Measurements from ENCODE around the gene LRRC25. TPM values are rescaled to one million over a fixed set of nuclear protein-coding genes. Genes with fewer than 3 reads are reported as not detected.
A peak's percentile ranks its signal among the peaks of the same experiment; 100 is the strongest.
"Not testable (repeated sequence)": the region's sequence is repeated elsewhere in the genome, so short reads cannot be mapped to it uniquely, and the experiment has no call there.

Gene LRRC25
- total RNA-seq, 2 donors from 2014 or later = not detected

GRCh38 chr19:18350490-18350889, 46.9 kb downstream of the LRRC25 start:
- H3K9me3 Mint-ChIP-seq = no peaks in the 10 kb centered on the region
- ATAC-seq (no peak), DNase-seq (ENCODE audit: low spot score in 2 of 2) (no peak)
- no peak overlapping the region for H3K27ac Mint-ChIP-seq
- H3K36me3 Mint-ChIP-seq = peaks cover 0 to 3% of the 10 kb centered on the region in 2 donors

GRCh38 chr19:18349524-18350128, 47.8 kb downstream of the LRRC25 start:
- Mint-ChIP-seq H3K9me3 (no peaks in the 10 kb centered on the region), H3K36me3 (no peaks in the 10 kb centered on the region), H3K27ac (no peak overlapping the region)
- ATAC-seq (peak in 1 of 2 donors; percentile 50), DNase-seq (ENCODE audit: low spot score in 2 of 2) (peak in 1 of 2 donors; percentile 34)

- H3K36me3 Mint-ChIP-seq; H3K9me3 Mint-ChIP-seq; H3K27ac Mint-ChIP-seq; DNase-seq (ENCODE audit: low spot score in 2 of 2); ATAC-seq: not testable (repeated sequence)
Measured at GRCh38 chr19:18348818-18349339, 48.5 kb downstream of the LRRC25 start.

- Mint-ChIP-seq H3K27ac (peak overlapping the region in 1 of 2 donors; percentile 75), H3K9me3 (no peaks in the 10 kb centered on the region), H3K36me3 (no peaks in the 10 kb centered on the region)
- DNase-seq (ENCODE audit: low spot score in 2 of 2) = no peak
- no peak for ATAC-seq
Measured at GRCh38 chr19:18348171-18348570, 49.3 kb downstream of the LRRC25 start.

- DNase-seq (ENCODE audit: low spot score in 2 of 2) (no peak), ATAC-seq (no peak)
- no peaks in the 10 kb centered on the region for H3K9me3 Mint-ChIP-seq
- H3K27ac Mint-ChIP-seq = no peak overlapping the region
- H3K36me3 Mint-ChIP-seq = peaks cover 0 to 5% of the 10 kb centered on the region in 2 donors
Measured at GRCh38 chr19:18346091-18346490, 51.3 kb downstream of the LRRC25 start.

GRCh38 chr19:18345296-18345695, 52.1 kb downstream of the LRRC25 start:
- ATAC-seq (no peak), DNase-seq (ENCODE audit: low spot score in 2 of 2) (no peak)
- H3K9me3 Mint-ChIP-seq = no peaks in the 10 kb centered on the region
- H3K36me3 Mint-ChIP-seq = peaks cover 0 to 5% of the 10 kb centered on the region in 2 donors
- H3K27ac Mint-ChIP-seq = peak overlapping the region in 1 of 2 donors; percentile 57

- Mint-ChIP-seq H3K36me3 (peaks cover 0 to 5% of the 10 kb centered on the region in 2 donors), H3K27ac (no peak overlapping the region), H3K9me3 (no peaks in the 10 kb centered on the region)
- DNase-seq (ENCODE audit: low spot score in 2 of 2) (no peak), ATAC-seq (no peak)
Measured at GRCh38 chr19:18344582-18344950, 52.9 kb downstream of the LRRC25 start.

GRCh38 chr19:18342090-18342632, 55.3 kb downstream of the LRRC25 start:
- ATAC-seq (no peak), DNase-seq (ENCODE audit: low spot score in 2 of 2) (no peak)
- H3K9me3 Mint-ChIP-seq = no peaks in the 10 kb centered on the region
- H3K36me3 Mint-ChIP-seq = peaks cover 0 to 5% of the 10 kb centered on the region in 2 donors
- peak overlapping the region; percentile 25 to 41 for H3K27ac Mint-ChIP-seq

Other genes with a start within 250 kb of the LRRC25 start
- gene PIK3R2, start 244.5 kb downstream of the LRRC25 start, total RNA-seq = 10 to 100 TPM; 13.6 to 18.3 TPM
- 10 to 100 TPM; 28.0 to 65.3 TPM for gene IFI30, start 223.8 kb downstream of the LRRC25 start, total RNA-seq
- gene MPV17L2, start 204.4 kb downstream of the LRRC25 start, total RNA-seq = 10 to 100 TPM in 1 of 2 donors, 1 to 10 TPM in 1; 5.4 to 14.0 TPM
- gene RAB3A, start 193.6 kb downstream of the LRRC25 start, total RNA-seq = 1 to 10 TPM; 8.9 to 9.8 TPM
- gene PDE4C, start 171.2 kb downstream of the LRRC25 start, total RNA-seq = 1 to 10 TPM in 1 of 2 donors, under 1 TPM in 1; 0.12 to 1.0 TPM
- 1 to 10 TPM in 1 of 2 donors, under 1 TPM in 1; 0.45 to 1.5 TPM for gene IQCN, start 123.2 kb downstream of the LRRC25 start, total RNA-seq
- 100 to 1,000 TPM; 213 to 255 TPM for gene JUND, start 116.0 kb downstream of the LRRC25 start, total RNA-seq
- gene LSM4, start 74.5 kb downstream of the LRRC25 start, total RNA-seq = 100 to 1,000 TPM; 280 to 379 TPM
- 10 to 100 TPM; 38.3 to 47.2 TPM for gene PGPEP1, start 57.0 kb downstream of the LRRC25 start, total RNA-seq
- 1 to 10 TPM in 1 of 2 donors, under 1 TPM in 1; 0.29 to 1.4 TPM for gene GDF15, start 11.5 kb downstream of the LRRC25 start, total RNA-seq
- 100 to 1,000 TPM in 1 of 2 donors, 10 to 100 TPM in 1; 31.7 to 102 TPM for gene SSBP4, start 21.8 kb upstream of the LRRC25 start, total RNA-seq
- 10 to 100 TPM; 19.7 to 30.8 TPM for gene ISYNA1, start 40.5 kb upstream of the LRRC25 start, total RNA-seq
- 10 to 100 TPM; 18.8 to 23.0 TPM for gene ELL, start 124.4 kb upstream of the LRRC25 start, total RNA-seq
- gene FKBP8, start 146.0 kb upstream of the LRRC25 start, total RNA-seq = 100 to 1,000 TPM; 153 to 236 TPM
- 100 to 1,000 TPM in 1 of 2 donors, 10 to 100 TPM in 1; 75.8 to 122 TPM for gene KXD1, start 160.2 kb upstream of the LRRC25 start, total RNA-seq
- gene UBA52, start 174.2 kb upstream of the LRRC25 start, total RNA-seq = 1,000 to 10,000 TPM; 1,677 to 1,782 TPM
- gene REX1BD, start 191.2 kb upstream of the LRRC25 start, total RNA-seq = 10 to 100 TPM; 25.2 to 64.0 TPM
- gene CRLF1, start 209.2 kb upstream of the LRRC25 start, total RNA-seq = not detected
- gene TMEM59L, start 215.2 kb upstream of the LRRC25 start, total RNA-seq = under 1 TPM in 1 of 2 donors, not detected in 1; 0.64 TPM
- gene KLHL26, start 239.4 kb upstream of the LRRC25 start, total RNA-seq = 10 to 100 TPM in 1 of 2 donors, 1 to 10 TPM in 1; 9.2 to 13.5 TPM

Measured in activated naive CD4-positive, alpha-beta T cell treated with anti-CD3 and anti-CD28 coated beads, Interleukin-2, amount 50 U/mL, for 72 hours (primary cell).